Stomach (tissue), 9 donors: Measurements from ENCODE around the gene SLC17A9. TPM values are rescaled to one million over a fixed set of nuclear protein-coding genes. Genes with fewer than 3 reads are reported as not detected.

ENCODE experiments used
- DNase-seq, 2 donors: peaks; one replicate each; pipeline versions ENCODE4 v3.0.0 to v3.0.0-alpha.2; 2013 to 2019
- H3K27ac ChIP-seq, 5 donors: fragments of 200-600 bp in 4 of 5; sonication (generic) in 4 of 5; one replicate each; pipeline ENCODE4 v1.5.1; 2013 to 2019; ENCODE audit warnings: mild to moderate bottlenecking in 1 of 5, moderate library complexity in 1 of 5
- H3K27me3 ChIP-seq, 3 donors: fragments of 200-600 bp; sonication (generic); one replicate each; pipeline ENCODE4 v1.5.1; 2017 to 2019; ENCODE audit warnings: mixed run types in 1 of 3
- H3K36me3 ChIP-seq, 4 donors: fragments of 200-600 bp; sonication (generic); 1 replicate in 3 of 4; 2 replicates in 1 of 4; pipeline ENCODE4 v1.5.1; 2016 to 2019
- H3K4me1 ChIP-seq, 4 donors: fragments of 200-600 bp; sonication (generic); one replicate each; pipeline ENCODE4 v1.5.1; 2016 to 2019
- H3K4me3 ChIP-seq, 4 donors: fragments of 200-600 bp; sonication (generic) in 3 of 4; one replicate each; pipeline ENCODE4 v1.5.1; 2016 to 2019; ENCODE audit warnings: mild to moderate bottlenecking in 1 of 4
- H3K9me3 ChIP-seq, 4 donors: fragments of 200-600 bp; sonication (generic); one replicate each; pipeline ENCODE4 v1.5.1; 2016 to 2019
- EP300 ChIP-seq: sonication (generic); formaldehyde crosslinking; IDR thresholded peaks from one replicate; pipeline ENCODE4 v1.6.1; 2017; ENCODE audit warnings: antibody characterized with exemption
- POLR2A ChIP-seq, 4 donors: fragments of 450-650 bp; IDR thresholded peaks; one replicate each; pipeline ENCODE4 v1.6.1; 2016; ENCODE audit warnings: antibody characterized with exemption in 4 of 4, control low read depth in 2 of 4, mild to moderate bottlenecking in 1 of 4, moderate library complexity in 1 of 4
- POLR2AphosphoS5 ChIP-seq, 3 donors: sonication (generic); formaldehyde crosslinking; IDR thresholded peaks; one replicate each; pipeline ENCODE4 v1.6.1; 2016; ENCODE audit warnings: antibody characterized with exemption in 3 of 3
- WGBS, 5 donors: extraction: QIAGEN DNeasy Blood & Tissue Kit in 3 of 5; methylation state at CpG; one replicate each; pipeline versions ENCODE4 v1.1.5 to v1.1.7; 2013 to 2018; 5-methylcytosine and 5-hydroxymethylcytosine counted together
- intact Hi-C: fragments of 100-400 bp; cut with DNase I; formaldehyde crosslinking; loops from one replicate; pipeline ENCODE4 v1.15.1; 2023; ENCODE audit warnings: low total_unique reads
- polyA plus RNA-seq, 3 donors: library from polyadenylated mRNA; stranded (reverse); fragments of 200-250 nt; gene quantifications; one replicate each; pipeline ENCODE4 v1.2.3, GENCODE V29; 2013
- total RNA-seq, 5 donors: library from RNA; depleted of rRNA; stranded (reverse); fragments of >200 nt; gene quantifications; one replicate each; pipeline versions ENCODE4 v1.1.0 to v1.2.3, GENCODE V29; 2014 to 2016
- TF ChIP-seq, protein P1 (sequence below), 7 experiments: fragments of 450-650 bp in 4 of 7; fragments of 200-600 bp in 3 of 7; sonication (generic) in 3 of 7; IDR thresholded peaks; one replicate each; pipeline ENCODE4 v1.5.1; 2016 to 2019; ENCODE audit warnings: antibody characterized with exemption in 7 of 7, control low read depth in 2 of 7, mild to moderate bottlenecking in 1 of 7
- donor health status: healthy with polysubstance abuse.
- donor health status: Bipolar disorder and iron deficiency.
- donor health status: healthy.

Gene SLC17A9
- total and polyA plus RNA-seq, 8 donors, result 1.1 to 76.4 (median 12.6) TPM

DNA sequence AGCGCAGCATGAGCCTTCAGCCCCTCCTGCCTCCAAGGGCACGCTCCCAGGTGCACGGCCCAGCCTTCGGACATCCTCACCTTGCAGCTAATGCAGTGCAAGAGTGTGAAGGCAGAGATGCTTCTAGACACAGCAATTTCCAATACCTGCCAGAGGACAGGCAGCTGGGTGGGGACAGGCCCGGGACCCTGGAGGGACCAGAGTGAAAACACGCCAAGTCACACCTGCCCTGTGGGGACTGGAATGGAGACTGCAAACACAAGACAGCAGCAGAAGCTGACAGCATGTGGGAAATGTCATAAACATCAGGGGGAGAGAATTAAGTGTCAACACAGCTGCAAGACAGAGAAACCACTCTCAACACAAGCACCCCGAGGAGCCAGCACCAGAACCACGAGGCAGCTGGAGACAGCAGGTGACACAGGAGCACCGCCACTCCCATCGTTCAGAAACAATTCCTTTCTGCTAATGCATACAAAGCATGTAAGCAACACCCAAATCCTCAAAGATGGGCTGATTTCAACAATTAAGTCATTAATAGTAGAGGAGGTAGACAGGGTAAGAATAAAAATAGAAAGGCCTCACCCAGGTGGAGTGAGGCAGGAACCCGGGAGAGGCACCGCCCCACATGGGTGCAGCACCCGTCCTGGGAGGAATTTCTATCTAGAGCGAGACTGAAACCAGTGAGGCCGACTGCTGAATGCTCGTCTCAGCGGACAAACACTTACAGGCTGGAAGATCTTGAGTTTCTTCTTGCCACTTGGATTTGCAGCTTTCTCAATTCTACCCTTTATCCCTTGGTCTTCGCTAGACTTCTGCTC lies 43.3 kb upstream of the SLC17A9 start:
- WGBS, 5 donors, result 74 to 80% (median 77%) methylated on average over 16 to 18 of the region's 18 CpGs
- Histone ChIP-seq H3K9me3 (no peaks in the 10 kb centered on the region), H3K4me3 (no peak overlapping the region), H3K4me1 (peaks cover 10 to 31% (median 27%) of the 10 kb centered on the region in 4 donors), H3K27ac (no peak overlapping the region), H3K27me3 (no peaks in the 10 kb centered on the region), H3K36me3 (peaks cover 86 to 100% (median 93%) of the 10 kb centered on the region in 4 donors)
- DNase-seq, result no peak
- intact Hi-C loops, result loop anchor here (10.0 kb wide), 1 partner anchor 96 kb away; the partner anchor contains the start of gene BHLHE23
- TF ChIP-seq POLR2AphosphoS5 (IDR thresholded peaks at IDR 0.05), result no peak
- no peak for TF ChIP-seq EP300
- TF ChIP-seq POLR2A (IDR thresholded peaks at IDR 0.05), result no peak
- TF ChIP-seq, protein P1, sequence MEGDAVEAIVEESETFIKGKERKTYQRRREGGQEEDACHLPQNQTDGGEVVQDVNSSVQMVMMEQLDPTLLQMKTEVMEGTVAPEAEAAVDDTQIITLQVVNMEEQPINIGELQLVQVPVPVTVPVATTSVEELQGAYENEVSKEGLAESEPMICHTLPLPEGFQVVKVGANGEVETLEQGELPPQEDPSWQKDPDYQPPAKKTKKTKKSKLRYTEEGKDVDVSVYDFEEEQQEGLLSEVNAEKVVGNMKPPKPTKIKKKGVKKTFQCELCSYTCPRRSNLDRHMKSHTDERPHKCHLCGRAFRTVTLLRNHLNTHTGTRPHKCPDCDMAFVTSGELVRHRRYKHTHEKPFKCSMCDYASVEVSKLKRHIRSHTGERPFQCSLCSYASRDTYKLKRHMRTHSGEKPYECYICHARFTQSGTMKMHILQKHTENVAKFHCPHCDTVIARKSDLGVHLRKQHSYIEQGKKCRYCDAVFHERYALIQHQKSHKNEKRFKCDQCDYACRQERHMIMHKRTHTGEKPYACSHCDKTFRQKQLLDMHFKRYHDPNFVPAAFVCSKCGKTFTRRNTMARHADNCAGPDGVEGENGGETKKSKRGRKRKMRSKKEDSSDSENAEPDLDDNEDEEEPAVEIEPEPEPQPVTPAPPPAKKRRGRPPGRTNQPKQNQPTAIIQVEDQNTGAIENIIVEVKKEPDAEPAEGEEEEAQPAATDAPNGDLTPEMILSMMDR (IDR thresholded peaks at IDR 0.05), result no peak

- Histone ChIP-seq H3K27ac (no peak overlapping the region), H3K4me3 (no peak overlapping the region), H3K27me3 (no peaks in the 10 kb centered on the region), H3K4me1 (peaks cover 17 to 41% (median 38%) of the 10 kb centered on the region in 4 donors), H3K36me3 (peaks cover 75 to 89% (median 82%) of the 10 kb centered on the region in 4 donors), H3K9me3 (no peaks in the 10 kb centered on the region)
- TF ChIP-seq EP300 (no peak), POLR2AphosphoS5 (IDR thresholded peaks at IDR 0.05) (no peak), POLR2A (IDR thresholded peaks at IDR 0.05) (no peak)
- TF ChIP-seq, protein P1 (IDR thresholded peaks at IDR 0.05), result no peak
- DNase-seq, result no peak
- intact Hi-C loops, result no loop called here
- 86 to 89% (median 87%) methylated on average over 11 of the region's 11 CpGs for WGBS, 5 donors
Measured at GRCh38 chr20:62910217-62910766, 42.2 kb upstream of the SLC17A9 start.

DNA sequence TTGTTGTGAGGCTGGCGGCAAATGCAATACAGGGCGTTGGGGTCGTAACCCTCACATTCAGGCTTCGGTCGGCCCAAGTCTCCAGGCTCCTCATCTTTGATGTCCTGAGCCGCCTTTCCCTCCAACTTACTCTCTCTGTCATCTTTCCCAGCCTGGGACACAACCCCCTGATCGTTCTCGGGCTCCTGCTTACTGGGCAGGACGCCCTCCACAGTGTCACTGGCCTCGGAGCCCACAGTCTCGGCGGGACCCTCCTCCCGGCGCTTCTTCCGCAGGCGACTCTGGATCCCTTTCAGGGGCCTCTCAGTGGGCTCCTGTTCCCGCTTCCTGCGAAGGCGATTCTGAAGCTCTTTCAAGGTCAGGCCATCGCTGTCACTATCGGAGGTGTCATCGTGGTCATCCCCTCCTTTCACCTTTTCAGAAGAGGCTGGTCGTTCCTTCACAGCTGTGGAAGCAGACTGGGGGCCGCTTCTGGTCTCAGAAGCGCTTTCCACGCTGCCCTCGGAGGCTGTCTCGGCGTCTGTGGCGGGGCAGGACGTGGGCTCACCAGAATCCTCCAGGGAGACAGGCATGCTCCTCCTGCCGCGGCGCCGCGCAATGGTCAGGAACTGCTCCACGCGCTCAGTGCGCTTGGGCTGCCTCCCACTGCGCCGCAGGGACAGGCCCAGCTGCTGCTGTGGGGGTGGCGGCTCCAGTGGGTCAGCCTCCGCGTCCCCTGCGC lies 41.6 kb upstream of the SLC17A9 start:
- H3K9me3 ChIP-seq, result no peaks in the 10 kb centered on the region
- no peak overlapping the region for H3K27ac ChIP-seq
- H3K4me1 ChIP-seq, result peaks cover 21 to 46% (median 44%) of the 10 kb centered on the region in 4 donors
- H3K36me3 ChIP-seq, result peaks cover 68 to 82% (median 76%) of the 10 kb centered on the region in 4 donors
- no peak overlapping the region for H3K4me3 ChIP-seq
- TF ChIP-seq POLR2AphosphoS5 (IDR thresholded peaks at IDR 0.05), result no peak
- DNase-seq, result no peak
- 95 to 96% (median 96%) methylated on average over 45 of the region's 45 CpGs for WGBS, 5 donors
- H3K27me3 ChIP-seq, result no peaks in the 10 kb centered on the region
- intact Hi-C loops, result no loop called here

GRCh38 chr20:62911701-62912280 lies 40.7 kb upstream of the SLC17A9 start:
- intact Hi-C loops, result no loop called here
- WGBS, 5 donors, result 77 to 84% (median 82%) methylated on average over 10 of the region's 10 CpGs
- Histone ChIP-seq H3K27ac (no peak overlapping the region), H3K27me3 (no peaks in the 10 kb centered on the region), H3K36me3 (peaks cover 60 to 74% (median 67%) of the 10 kb centered on the region in 4 donors), H3K9me3 (no peaks in the 10 kb centered on the region), H3K4me1 (peaks cover 25 to 55% (median 51%) of the 10 kb centered on the region in 4 donors), H3K4me3 (no peak overlapping the region)
- DNase-seq, result no peak
- TF ChIP-seq POLR2AphosphoS5 (IDR thresholded peaks at IDR 0.05), result no peak
- no peak for TF ChIP-seq POLR2A (IDR thresholded peaks at IDR 0.05)
- TF ChIP-seq, protein P1 (IDR thresholded peaks at IDR 0.05), result no peak
- TF ChIP-seq EP300, result no peak
